ENCODE results near the gene NFE2L3. TPM values are rescaled to one million over a fixed set of nuclear protein-coding genes. Genes with fewer than 3 reads are reported as not detected.
A peak's percentile ranks its signal among the peaks of the same experiment; 100 is the strongest.

Gene NFE2L3
- total and polyA plus RNA-seq, 2 of the 8 experiments (the other 6 are each of a cell fraction or from before 2014, with no cell fraction given): 64.9 to 76.5 TPM

DNA sequence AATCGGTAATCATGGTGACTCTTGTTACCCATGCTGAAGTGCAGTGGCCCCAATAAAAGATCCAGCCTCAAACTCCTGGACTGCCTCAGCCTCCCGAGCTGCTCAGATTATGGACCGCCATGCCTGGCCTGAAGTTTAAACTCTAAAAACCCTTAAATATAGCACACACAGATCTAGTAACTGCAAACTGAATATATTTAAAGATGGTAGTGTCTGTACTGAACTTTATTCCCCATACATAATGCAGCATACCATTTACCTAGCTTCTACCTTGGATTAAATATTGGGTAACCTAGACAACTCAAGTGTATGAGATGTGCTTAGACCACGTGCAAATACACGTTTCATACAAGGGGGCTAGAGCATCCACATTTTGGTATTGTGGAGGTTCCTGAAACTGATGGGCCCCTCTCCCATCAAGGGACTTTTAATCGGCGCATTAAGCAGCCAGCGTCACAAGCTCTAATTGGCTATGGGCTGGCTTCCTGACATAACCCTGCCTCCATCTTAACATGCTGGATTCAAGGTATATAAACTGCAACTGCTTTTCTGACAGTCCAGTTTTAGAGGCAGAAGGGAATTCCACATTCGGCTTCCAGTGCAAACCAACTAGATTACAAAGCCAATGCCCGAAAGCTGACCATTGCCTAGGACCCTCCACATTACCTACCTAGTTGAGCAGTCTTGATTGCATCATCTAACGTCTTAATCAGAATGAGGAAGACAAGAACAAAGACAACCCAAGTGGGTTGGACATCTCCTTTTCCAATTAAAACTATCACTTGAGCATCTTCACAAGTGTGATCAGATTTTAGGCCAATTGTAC is 35.6 kb downstream of the NFE2L3 start (continued):
- TF ChIP-seq ZNF274 (IDR thresholded peaks at IDR 0.05; ENCODE audit: borderline replicate concordance, extremely low read depth, low read length) (no peak), SRF (IDR thresholded peaks at IDR 0.05; ENCODE audit: low read depth, low read length) (no peak; the same call in 1 of the 2 replicates), POLR2A (IDR thresholded peaks at IDR 0.05; ENCODE audit: control extremely low read depth in 1 of 2, low read depth in 2 of 2, low read length in 2 of 2) (peak; percentile 89 to 92), POU5F1 (IDR thresholded peaks at IDR 0.05; ENCODE audit: low read depth, low read length) (no peak; the same call in 1 of the 2 replicates), GTF2F1 (IDR thresholded peaks at IDR 0.05; ENCODE audit: borderline replicate concordance, low read depth, low read length) (no peak), FOSL1 (IDR thresholded peaks at IDR 0.05; ENCODE audit: insufficient read depth, low read depth, low read length) (no peak), TAF7 (optimal IDR thresholded peaks at IDR 0.05; ENCODE audit: borderline replicate concordance, low read depth, low read length) (peak; percentile 6), RBBP5 (IDR thresholded peaks at IDR 0.05; ENCODE audit: borderline replicate concordance, low read depth, low read length) (no peak), YY1 (IDR thresholded peaks at IDR 0.05; ENCODE audit: low read depth, low read length) (0 out of 2 replicates have a peak, but pooled peaks have one; percentile 36), SIX5 (IDR thresholded peaks at IDR 0.05; ENCODE audit: low read depth, low read length) (no peak), JUND (IDR thresholded peaks at IDR 0.05; ENCODE audit: low read length) (peak; percentile 82), CBX5 (IDR thresholded peaks at IDR 0.05; ENCODE audit: low read depth, low read length) (no peak), BRCA1 (IDR thresholded peaks at IDR 0.05; ENCODE audit: low read depth, low read length) (no peak), EZH2 (IDR thresholded peaks at IDR 0.05; ENCODE audit: low read depth, low read length, severe bottlenecking) (no peak), SUZ12 (IDR thresholded peaks at IDR 0.05; ENCODE audit: low read length) (no peak), ASH2L (IDR thresholded peaks at IDR 0.05; ENCODE audit: low read length) (no peak), NRF1 (IDR thresholded peaks at IDR 0.05; ENCODE audit: low read depth, low read length) (no peak; the same call in 1 of the 2 replicates), KDM5A (IDR thresholded peaks at IDR 0.05; ENCODE audit: low read length) (no peak), SP4 (IDR thresholded peaks at IDR 0.05; ENCODE audit: low read length) (no peak), KDM1A (IDR thresholded peaks at IDR 0.05; ENCODE audit: borderline replicate concordance, low read length) (no peak), TAF1 (IDR thresholded peaks at IDR 0.05; ENCODE audit: low read depth, low read length) (no peak)
- TF ChIP-seq, protein P1, sequence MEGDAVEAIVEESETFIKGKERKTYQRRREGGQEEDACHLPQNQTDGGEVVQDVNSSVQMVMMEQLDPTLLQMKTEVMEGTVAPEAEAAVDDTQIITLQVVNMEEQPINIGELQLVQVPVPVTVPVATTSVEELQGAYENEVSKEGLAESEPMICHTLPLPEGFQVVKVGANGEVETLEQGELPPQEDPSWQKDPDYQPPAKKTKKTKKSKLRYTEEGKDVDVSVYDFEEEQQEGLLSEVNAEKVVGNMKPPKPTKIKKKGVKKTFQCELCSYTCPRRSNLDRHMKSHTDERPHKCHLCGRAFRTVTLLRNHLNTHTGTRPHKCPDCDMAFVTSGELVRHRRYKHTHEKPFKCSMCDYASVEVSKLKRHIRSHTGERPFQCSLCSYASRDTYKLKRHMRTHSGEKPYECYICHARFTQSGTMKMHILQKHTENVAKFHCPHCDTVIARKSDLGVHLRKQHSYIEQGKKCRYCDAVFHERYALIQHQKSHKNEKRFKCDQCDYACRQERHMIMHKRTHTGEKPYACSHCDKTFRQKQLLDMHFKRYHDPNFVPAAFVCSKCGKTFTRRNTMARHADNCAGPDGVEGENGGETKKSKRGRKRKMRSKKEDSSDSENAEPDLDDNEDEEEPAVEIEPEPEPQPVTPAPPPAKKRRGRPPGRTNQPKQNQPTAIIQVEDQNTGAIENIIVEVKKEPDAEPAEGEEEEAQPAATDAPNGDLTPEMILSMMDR (IDR thresholded peaks at IDR 0.05; ENCODE audit: control extremely low read depth in 1 of 3, insufficient read depth in 1 of 3, low read depth in 1 of 3, low read length in 3 of 3): no peak
